Smooth muscle cell (in vitro differentiated cells): ENCODE results near the gene ACTA1. TPM values are rescaled to one million over a fixed set of nuclear protein-coding genes. Genes with fewer than 3 reads are reported as not detected.
"Not testable (repeated sequence)": the region's sequence is repeated elsewhere in the genome, so short reads cannot be mapped to it uniquely, and the experiment has no call there.

Experiments
- DNase-seq: peaks from one replicate; lab custom pipeline; 2025; ENCODE audit not compliant: unreplicated experiment; lab: John Stamatoyannopoulos, UW
- H2AFZ ChIP-seq: fragments of 200-600 bp; sonication (generic); 2 replicates; pipeline ENCODE4 v1.6.0; 2016; ENCODE audit warnings: antibody characterized with exemption, low read depth, mild to moderate bottlenecking
- H3F3A ChIP-seq: fragments of 200-600 bp; sonication (generic); 2 replicates; pipeline ENCODE4 v1.6.0; 2017; ENCODE audit warnings: antibody characterized with exemption, low read depth
- H3K27ac ChIP-seq: fragments of 200-600 bp; sonication (generic); 2 replicates; pipeline ENCODE4 v1.5.1; 2016; ENCODE audit warnings: low read depth, mild to moderate bottlenecking
- H3K27me3 ChIP-seq: fragments of 200-600 bp; sonication (generic); 2 replicates; pipeline ENCODE4 v1.6.1; 2016; ENCODE audit warnings: low read depth, mild to moderate bottlenecking
- H3K36me3 ChIP-seq: fragments of 200-600 bp; sonication (generic); 2 replicates; pipeline ENCODE4 v1.5.1; 2016; ENCODE audit warnings: low read depth
- H3K4me1 ChIP-seq: fragments of 200-600 bp; sonication (generic); 2 replicates; pipeline ENCODE4 v1.5.1; 2016; ENCODE audit warnings: low read depth
- H3K4me2 ChIP-seq: fragments of 200-600 bp; sonication (generic); 2 replicates; pipeline ENCODE4 v1.6.0; 2016; ENCODE audit warnings: mild to moderate bottlenecking
- H3K4me3 ChIP-seq: fragments of 200-600 bp; sonication (generic); 2 replicates; pipeline ENCODE4 v1.5.1; 2016; ENCODE audit warnings: mild to moderate bottlenecking
- H3K79me2 ChIP-seq: fragments of 200-600 bp; sonication (generic); 2 replicates; pipeline ENCODE4 v1.6.0; 2016; ENCODE audit warnings: low read depth, mild to moderate bottlenecking
- H3K9ac ChIP-seq: fragments of 200-600 bp; sonication (generic); 2 replicates; pipeline ENCODE4 v1.6.0; 2016; ENCODE audit warnings: low read depth
- H3K9me3 ChIP-seq: fragments of 200-600 bp; sonication (generic); replicated peaks from 2 replicates; pipeline ENCODE4 v1.5.1; 2016; ENCODE audit warnings: low read depth
- H4K20me1 ChIP-seq: fragments of 200-600 bp; sonication (generic); 2 replicates; pipeline ENCODE4 v1.6.0; 2016; ENCODE audit warnings: low read depth
- WGBS: methylation state at CpG from one replicate; pipeline ENCODE4 v1.1.7; 2016; ENCODE audit warnings: low lambda C conversion rate; 5-methylcytosine and 5-hydroxymethylcytosine counted together
- polyA plus RNA-seq: library from polyadenylated mRNA; unstranded; fragments of >200 nt; fragmentation: Nextera tagmentation; extraction: Ambion mirVana; gene quantifications from 2 replicates; pipeline ENCODE4 v1.2.1, GENCODE V29; 2016
- total RNA-seq: library from RNA; depleted of rRNA; stranded (reverse); fragments of >200 nt; gene quantifications from 2 replicates; pipeline ENCODE4 v1.2.3, GENCODE V29; 2014
- TF ChIP-seq, protein P1 (sequence below): fragments of 200-600 bp; sonication (generic); IDR thresholded peaks from 2 replicates; pipeline ENCODE4 v1.5.1; 2017; ENCODE audit warnings: borderline replicate concordance, mild to moderate bottlenecking, antibody characterized with exemption; ENCODE audit not compliant: insufficient read depth, poor library complexity, severe bottlenecking

Gene ACTA1
- total and polyA plus RNA-seq, 2 experiments from 2014 or later: 3.7 to 5.1 TPM

DNA sequence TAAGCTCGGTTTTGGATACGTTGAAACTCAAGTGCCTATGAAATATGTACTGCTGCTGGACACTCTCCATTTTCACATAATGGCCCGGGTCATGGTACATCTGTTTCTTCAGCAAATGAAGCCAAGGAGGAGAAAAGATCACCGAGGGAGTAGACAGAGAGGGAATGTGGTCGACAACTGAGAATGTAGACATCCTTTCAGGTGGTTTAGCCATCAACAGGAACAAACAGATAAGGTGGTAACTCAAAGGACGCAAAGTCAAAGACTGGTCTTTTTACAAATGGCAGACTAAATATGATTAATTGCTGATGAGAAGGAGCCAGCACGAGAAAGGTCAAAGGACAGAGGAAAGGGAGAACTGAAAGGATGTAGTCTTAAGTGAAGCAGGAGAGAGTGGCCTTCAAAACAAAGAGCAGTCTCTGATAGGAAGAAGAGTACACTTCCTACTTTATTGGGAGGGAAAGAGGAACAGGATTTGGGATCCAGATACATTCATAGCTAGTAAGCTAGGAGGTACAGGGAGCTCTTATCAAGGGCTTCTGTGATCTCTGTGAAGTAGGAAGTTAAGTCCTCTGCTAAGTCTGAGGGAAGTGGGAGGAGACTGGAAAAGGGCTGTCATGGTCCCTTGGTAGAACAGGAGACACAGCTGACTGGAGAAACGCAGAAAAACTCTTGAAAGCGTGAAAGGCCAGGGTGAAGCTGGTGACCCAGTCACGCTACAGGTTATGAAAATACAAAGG lies 45.9 kb upstream of the ACTA1 start:
- 88% methylated on average over 10 of the region's 10 CpGs for WGBS
- TF ChIP-seq, protein P1, sequence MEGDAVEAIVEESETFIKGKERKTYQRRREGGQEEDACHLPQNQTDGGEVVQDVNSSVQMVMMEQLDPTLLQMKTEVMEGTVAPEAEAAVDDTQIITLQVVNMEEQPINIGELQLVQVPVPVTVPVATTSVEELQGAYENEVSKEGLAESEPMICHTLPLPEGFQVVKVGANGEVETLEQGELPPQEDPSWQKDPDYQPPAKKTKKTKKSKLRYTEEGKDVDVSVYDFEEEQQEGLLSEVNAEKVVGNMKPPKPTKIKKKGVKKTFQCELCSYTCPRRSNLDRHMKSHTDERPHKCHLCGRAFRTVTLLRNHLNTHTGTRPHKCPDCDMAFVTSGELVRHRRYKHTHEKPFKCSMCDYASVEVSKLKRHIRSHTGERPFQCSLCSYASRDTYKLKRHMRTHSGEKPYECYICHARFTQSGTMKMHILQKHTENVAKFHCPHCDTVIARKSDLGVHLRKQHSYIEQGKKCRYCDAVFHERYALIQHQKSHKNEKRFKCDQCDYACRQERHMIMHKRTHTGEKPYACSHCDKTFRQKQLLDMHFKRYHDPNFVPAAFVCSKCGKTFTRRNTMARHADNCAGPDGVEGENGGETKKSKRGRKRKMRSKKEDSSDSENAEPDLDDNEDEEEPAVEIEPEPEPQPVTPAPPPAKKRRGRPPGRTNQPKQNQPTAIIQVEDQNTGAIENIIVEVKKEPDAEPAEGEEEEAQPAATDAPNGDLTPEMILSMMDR: no peak
- H3K9me3 ChIP-seq: no peaks in the 10 kb centered on the region
- H3K4me2 ChIP-seq: no peak overlapping the region
- no peaks in the 10 kb centered on the region for H3K27me3 ChIP-seq
- H3K79me2 ChIP-seq: no peaks in the 10 kb centered on the region
- no peak overlapping the region for H3K9ac ChIP-seq
- H2AFZ ChIP-seq: no peak overlapping the region
- DNase-seq: no peak
- H3K4me1 ChIP-seq: no peaks in the 10 kb centered on the region
- peaks cover 11% of the 10 kb centered on the region for H4K20me1 ChIP-seq
- no peak overlapping the region for H3K27ac ChIP-seq
- no peak overlapping the region for H3K4me3 ChIP-seq
- H3K36me3 ChIP-seq: peaks cover 21% of the 10 kb centered on the region
- peaks cover 18% of the 10 kb centered on the region for H3F3A ChIP-seq

DNA sequence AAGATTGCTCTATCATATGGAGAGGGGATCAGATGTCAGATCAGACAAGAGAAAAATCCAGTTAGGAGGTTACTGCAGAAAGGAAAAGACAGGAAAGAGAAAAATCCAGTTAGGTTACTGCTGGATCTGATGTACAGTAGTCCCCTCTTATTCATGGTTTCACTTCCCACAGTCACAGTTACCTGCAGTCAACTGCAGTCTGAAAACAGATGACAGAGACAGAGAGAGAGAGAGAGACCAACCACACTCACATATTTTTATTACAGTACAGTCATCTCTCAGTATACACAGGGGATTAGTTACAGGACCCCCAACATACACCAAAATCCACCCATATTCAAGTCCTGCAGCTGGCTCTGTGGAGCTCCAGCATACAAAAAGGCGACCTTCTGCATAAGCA lies 45.0 kb upstream of the ACTA1 start:
- H3K27ac ChIP-seq: no peak overlapping the region
- H3K9ac ChIP-seq: no peak overlapping the region
- H3K36me3 ChIP-seq: peaks cover 14% of the 10 kb centered on the region
- H3K4me3 ChIP-seq: no peak overlapping the region
- DNase-seq: no peak
- TF ChIP-seq, protein P1: no peak
- H3K27me3 ChIP-seq: no peaks in the 10 kb centered on the region
- 100% methylated on average over 1 of the region's 1 CpG for WGBS
- no peaks in the 10 kb centered on the region for H3K4me1 ChIP-seq
- no peak overlapping the region for H2AFZ ChIP-seq
- H3K79me2 ChIP-seq: no peaks in the 10 kb centered on the region
- H4K20me1 ChIP-seq: peaks cover 11% of the 10 kb centered on the region
- H3K9me3 ChIP-seq: no peaks in the 10 kb centered on the region
- H3F3A ChIP-seq: peaks cover 12% of the 10 kb centered on the region
- no peak overlapping the region for H3K4me2 ChIP-seq

DNA sequence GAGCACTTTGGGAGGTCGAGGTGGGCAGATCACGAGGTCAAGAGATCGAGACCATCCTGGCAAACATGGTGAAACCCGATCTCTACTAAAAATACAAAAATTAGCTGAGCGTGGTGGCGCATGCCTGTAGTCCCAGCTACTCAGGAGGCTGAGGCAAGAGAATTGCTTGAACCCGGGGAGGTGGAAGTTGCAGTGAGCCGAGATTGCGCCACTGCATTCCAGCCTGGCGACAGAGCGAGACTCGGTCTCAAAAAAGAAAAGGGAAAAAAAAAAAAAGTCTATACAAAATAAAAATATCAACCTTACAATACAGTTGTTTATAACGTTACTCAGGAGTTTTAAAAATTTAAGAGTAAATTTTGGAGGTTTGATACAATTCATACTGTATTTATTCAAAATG lies 42.0 kb upstream of the ACTA1 start:
- not testable (repeated sequence) for H3K9me3 ChIP-seq, H3K4me3 ChIP-seq, H3K79me2 ChIP-seq, H2AFZ ChIP-seq, H3K9ac ChIP-seq, H3K27ac ChIP-seq, H3K4me2 ChIP-seq, H3K4me1 ChIP-seq, DNase-seq, H3F3A ChIP-seq, H3K27me3 ChIP-seq
- peaks cover 11% of the 10 kb centered on the region for H4K20me1 ChIP-seq
- peaks cover 12% of the 10 kb centered on the region for H3K36me3 ChIP-seq
- 93% methylated on average over 13 of the region's 13 CpGs for WGBS

DNA sequence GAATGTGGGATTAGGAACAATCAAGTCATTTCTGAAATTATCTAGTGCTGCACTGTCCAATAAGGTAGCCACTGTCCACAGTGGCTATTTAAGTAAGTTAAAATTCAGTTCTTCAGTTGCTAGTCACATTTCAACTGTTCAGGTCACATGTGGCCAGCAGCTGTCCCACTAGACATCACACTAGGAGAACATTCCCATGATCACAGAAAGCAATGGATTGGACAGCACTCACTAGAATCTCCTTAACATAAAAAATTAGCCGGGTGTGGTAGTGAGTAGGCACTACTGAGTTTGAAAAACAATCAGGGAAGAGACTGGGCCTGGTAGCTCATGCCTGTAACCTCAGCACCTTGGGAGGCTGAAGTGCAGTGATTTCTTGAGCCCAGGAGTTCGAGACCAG lies 40.6 kb upstream of the ACTA1 start:
- Histone ChIP-seq H4K20me1 (peaks cover under 1% of the 10 kb centered on the region), H3K27me3 (no peaks in the 10 kb centered on the region), H3K36me3 (peaks cover 12% of the 10 kb centered on the region), H3F3A (no peaks in the 10 kb centered on the region), H3K4me2 (no peak overlapping the region), H3K4me3 (no peak overlapping the region), H3K9ac (no peak overlapping the region), H3K27ac (no peak overlapping the region), H3K79me2 (no peaks in the 10 kb centered on the region), H3K9me3 (no peaks in the 10 kb centered on the region), H3K4me1 (no peaks in the 10 kb centered on the region), H2AFZ (no peak overlapping the region)
- no peak for DNase-seq
- WGBS: 100% methylated on average over 2 of the region's 2 CpGs
- TF ChIP-seq, protein P1: no peak
